ENCODE results near the gene PAX3.

Gene PAX3

GRCh38 chr2:222212571-222212970 lies 86.2 kb downstream of the PAX3 start:
- Histone ChIP-seq H3K27ac (ENCODE audit: low read length) (no peak overlapping the region), H4K20me1 (ENCODE audit: insufficient read depth, low read length) (no peaks in the 10 kb centered on the region), H2AFZ (ENCODE audit: low read length) (no peak overlapping the region), H3K9ac (ENCODE audit: low read length) (no peak overlapping the region), H3K27me3 (replicated peaks; ENCODE audit: insufficient read depth, low read length) (no peaks in the 10 kb centered on the region), H3K4me1 (ENCODE audit: low read length) (no peaks in the 10 kb centered on the region), H3K9me3 (replicated peaks; ENCODE audit: insufficient read depth, low read length) (no peaks in the 10 kb centered on the region), H3F3A (ENCODE audit: insufficient read depth, low read length) (no peaks in the 10 kb centered on the region), H3K9me2 (replicated peaks; ENCODE audit: insufficient read depth, low read length) (no peaks in the 10 kb centered on the region), H3K36me3 (replicated peaks; ENCODE audit: insufficient read depth, low read length) (no peaks in the 10 kb centered on the region), H3K4me2 (ENCODE audit: low read depth, low read length) (no peak overlapping the region), H3K79me2 (ENCODE audit: low read length) (no peaks in the 10 kb centered on the region), H3K4me3 (ENCODE audit: low read length) (no peak overlapping the region)
- DNase-seq = no peak
- TF ChIP-seq EZH2 (optimal IDR thresholded peaks at IDR 0.05; ENCODE audit: low read depth, low read length) (no peak), EZH2phosphoT487 (IDR thresholded peaks at IDR 0.05; ENCODE audit: low read length) (no peak), CTCF (IDR thresholded peaks at IDR 0.05; ENCODE audit: low read length) (no peak)

GRCh38 chr2:222208010-222208690 lies 90.6 kb downstream of the PAX3 start:
- no peaks in the 10 kb centered on the region for H3K36me3 ChIP-seq (replicated peaks; ENCODE audit: insufficient read depth, low read length)
- H3F3A ChIP-seq (ENCODE audit: insufficient read depth, low read length) = no peaks in the 10 kb centered on the region
- no peaks in the 10 kb centered on the region for H3K79me2 ChIP-seq (ENCODE audit: low read length)
- H2AFZ ChIP-seq (ENCODE audit: low read length) = no peak overlapping the region
- no peak overlapping the region for H3K9ac ChIP-seq (ENCODE audit: low read length)
- H3K4me1 ChIP-seq (ENCODE audit: low read length) = no peaks in the 10 kb centered on the region
- TF ChIP-seq EZH2phosphoT487 (IDR thresholded peaks at IDR 0.05; ENCODE audit: low read length) (no peak), CTCF (IDR thresholded peaks at IDR 0.05; ENCODE audit: low read length) (no peak), EZH2 (optimal IDR thresholded peaks at IDR 0.05; ENCODE audit: low read depth, low read length) (no peak)
- DNase-seq = no peak
- H4K20me1 ChIP-seq (ENCODE audit: insufficient read depth, low read length) = no peaks in the 10 kb centered on the region
- no peaks in the 10 kb centered on the region for H3K9me3 ChIP-seq (replicated peaks; ENCODE audit: insufficient read depth, low read length)
- H3K9me2 ChIP-seq (replicated peaks; ENCODE audit: insufficient read depth, low read length) = no peaks in the 10 kb centered on the region
- no peaks in the 10 kb centered on the region for H3K27me3 ChIP-seq (replicated peaks; ENCODE audit: insufficient read depth, low read length)
- no peak overlapping the region for H3K4me2 ChIP-seq (ENCODE audit: low read depth, low read length)
- H3K27ac ChIP-seq (ENCODE audit: low read length) = no peak overlapping the region
- H3K4me3 ChIP-seq (ENCODE audit: low read length) = no peak overlapping the region

- DNase-seq = no peak
- no peaks in the 10 kb centered on the region for H3K9me2 ChIP-seq (replicated peaks; ENCODE audit: insufficient read depth, low read length)
- H3K27ac ChIP-seq (ENCODE audit: low read length) = no peak overlapping the region
- H3K4me1 ChIP-seq (ENCODE audit: low read length) = no peaks in the 10 kb centered on the region
- no peak for TF ChIP-seq EZH2 (optimal IDR thresholded peaks at IDR 0.05; ENCODE audit: low read depth, low read length)
- TF ChIP-seq EZH2phosphoT487 (IDR thresholded peaks at IDR 0.05; ENCODE audit: low read length) = no peak
- no peak for TF ChIP-seq CTCF (IDR thresholded peaks at IDR 0.05; ENCODE audit: low read length)
- no peak overlapping the region for H3K4me2 ChIP-seq (ENCODE audit: low read depth, low read length)
- no peaks in the 10 kb centered on the region for H3K36me3 ChIP-seq (replicated peaks; ENCODE audit: insufficient read depth, low read length)
- no peaks in the 10 kb centered on the region for H3K79me2 ChIP-seq (ENCODE audit: low read length)
- H3K27me3 ChIP-seq (replicated peaks; ENCODE audit: insufficient read depth, low read length) = no peaks in the 10 kb centered on the region
- no peak overlapping the region for H2AFZ ChIP-seq (ENCODE audit: low read length)
- H3K9me3 ChIP-seq (replicated peaks; ENCODE audit: insufficient read depth, low read length) = no peaks in the 10 kb centered on the region
- H3K4me3 ChIP-seq (ENCODE audit: low read length) = no peak overlapping the region
- no peaks in the 10 kb centered on the region for H3F3A ChIP-seq (ENCODE audit: insufficient read depth, low read length)
- H3K9ac ChIP-seq (ENCODE audit: low read length) = no peak overlapping the region
- no peaks in the 10 kb centered on the region for H4K20me1 ChIP-seq (ENCODE audit: insufficient read depth, low read length)
Measured at GRCh38 chr2:222205136-222205535, 93.7 kb downstream of the PAX3 start.

All from MM.1S (cell line).